ENCODE measurements around the gene SET. TPM values are rescaled to one million over a fixed set of nuclear protein-coding genes. Genes with fewer than 3 reads are reported as not detected.
A peak's percentile ranks its signal among the peaks of the same experiment; 100 is the strongest.
"Not testable (repeated sequence)": the region's sequence is repeated elsewhere in the genome, so short reads cannot be mapped to it uniquely, and the experiment has no call there.

Gene SET
- total RNA-seq (100 to 1,000 TPM; 180 to 210 (median 191) TPM), polyA plus RNA-seq (86.1 TPM)
- long read RNA-seq, donor 1, transcript SET-204 (8 exons, 2,850 nt) = minor isoform, 7 of 434 reads
- long read RNA-seq, donor 1, transcript SET-201 (8 exons, 2,915 nt) = major isoform, 371 of 434 reads
- long read RNA-seq, donor 1, partial matches to known transcripts = 42 of 434 reads
- long read RNA-seq, donor 1, other reads (novel, unspliced or antisense) = 14 of 434 reads
- long read RNA-seq, donor 2, transcript SET-201 (8 exons, 2,915 nt) = major isoform, 82 of 90 reads
- long read RNA-seq, donor 2, partial matches to known transcripts = 1 of 90 reads
- long read RNA-seq, donor 2, other reads (novel, unspliced or antisense) = 3 of 90 reads
- long read RNA-seq, donor 3, transcript SET-201 (8 exons, 2,915 nt) = major isoform, 20 of 69 reads
- long read RNA-seq, donor 3, transcript SET-204 (8 exons, 2,850 nt) = minor isoform, 10 of 69 reads
- long read RNA-seq, donor 3, partial matches to known transcripts = 5 of 69 reads
- long read RNA-seq, donor 3, other reads (novel, unspliced or antisense) = 34 of 69 reads
- long read RNA-seq, donor 4, transcript SET-201 (8 exons, 2,915 nt) = major isoform, 89 of 94 reads
- long read RNA-seq, donor 4, partial matches to known transcripts = 0 of 94 reads
- long read RNA-seq, donor 4, other reads (novel, unspliced or antisense) = 3 of 94 reads

GRCh38 chr9:128688501-128689292 lies at the start of gene SET:
SET (plus strand) TSS chr9:128689222; CDS start chr9:128689583, 361 bp downstream.
- H3K4me1 ChIP-seq (ENCODE audit: control insufficient read depth, insufficient read depth, low read length) = peaks cover 3% of the 10 kb centered on the region
- WGBS = 2% methylated on average over 93 of the region's 93 CpGs
- ATAC-seq (peak; percentile 95 to 97), DNase-seq (peak; percentile 97 to 99 (median 99))
- peak within 1 kb of the TSS; percentile 99 for H3K4me3 ChIP-seq (ENCODE audit: low read length)
- peak within 1 kb of the TSS; percentile 90 for H3K27ac ChIP-seq (ENCODE audit: low read length)
- no peaks in the 10 kb centered on the region for H3K9me3 ChIP-seq (ENCODE audit: control insufficient read depth, low read length)
- H3K27me3 ChIP-seq (ENCODE audit: control insufficient read depth, insufficient read depth) = no peaks in the 10 kb centered on the region
- intact Hi-C loops (cut with DNase I) = no loop called here

- ATAC-seq (no peak), DNase-seq (peak in 2 of 3 donors; percentile 40 to 48)
- Histone ChIP-seq H3K9me3 (ENCODE audit: control insufficient read depth, low read length) (no peaks in the 10 kb centered on the region), H3K27me3 (ENCODE audit: control insufficient read depth, insufficient read depth) (no peaks in the 10 kb centered on the region), H3K4me3 (ENCODE audit: low read length) (no peak overlapping the region), H3K27ac (ENCODE audit: low read length) (no peak overlapping the region), H3K4me1 (ENCODE audit: control insufficient read depth, insufficient read depth, low read length) (no peaks in the 10 kb centered on the region)
- intact Hi-C loops (cut with DNase I) = no loop called here
- 94% methylated on average over 18 of the region's 18 CpGs for WGBS
These were observed 48.4 kb upstream of the SET start for GRCh38 chr9:128640603-128641002.

GRCh38 chr9:128642675-128643245 lies 46.3 kb upstream of the SET start:
- Histone ChIP-seq H3K27ac (ENCODE audit: low read length) (no peak overlapping the region), H3K9me3 (ENCODE audit: control insufficient read depth, low read length) (no peaks in the 10 kb centered on the region), H3K4me3 (ENCODE audit: low read length) (no peak overlapping the region), H3K4me1 (ENCODE audit: control insufficient read depth, insufficient read depth, low read length) (no peaks in the 10 kb centered on the region), H3K27me3 (ENCODE audit: control insufficient read depth, insufficient read depth) (no peaks in the 10 kb centered on the region)
- WGBS = 76% methylated on average over 12 of the region's 12 CpGs
- peak in 2 of 3 donors; percentile 21 to 22 for DNase-seq
- intact Hi-C loops (cut with DNase I) = no loop called here
- no peak for ATAC-seq

GRCh38 chr9:128643519-128644300 lies 45.3 kb upstream of the SET start:
- WGBS = 72% methylated on average over 12 of the region's 12 CpGs
- H3K27me3 ChIP-seq (ENCODE audit: control insufficient read depth, insufficient read depth) = no peaks in the 10 kb centered on the region
- ATAC-seq = no peak
- H3K4me3 ChIP-seq (ENCODE audit: low read length) = no peak overlapping the region
- H3K4me1 ChIP-seq (ENCODE audit: control insufficient read depth, insufficient read depth, low read length) = no peaks in the 10 kb centered on the region
- no peaks in the 10 kb centered on the region for H3K9me3 ChIP-seq (ENCODE audit: control insufficient read depth, low read length)
- intact Hi-C loops (cut with DNase I) = no loop called here
- DNase-seq = peak in 2 of 3 donors; percentile 31
- no peak overlapping the region for H3K27ac ChIP-seq (ENCODE audit: low read length)

- 86% methylated on average over 9 of the region's 9 CpGs for whole genome bisulfite sequencing
- H3K27me3 ChIP-seq (ENCODE audit: control insufficient read depth, insufficient read depth); H3K4me1 ChIP-seq (ENCODE audit: control insufficient read depth, insufficient read depth, low read length); H3K9me3 ChIP-seq (ENCODE audit: control insufficient read depth, low read length); H3K27ac ChIP-seq (ENCODE audit: low read length); H3K4me3 ChIP-seq (ENCODE audit: low read length); intact Hi-C loops (cut with DNase I): not testable (repeated sequence)
- DNase-seq = peak; percentile 44 to 80 (median 70)
- ATAC-seq = peak; percentile 63 to 81
These were observed 40.8 kb upstream of the SET start for GRCh38 chr9:128648206-128648605.

GRCh38 chr9:128651798-128652197 lies 37.2 kb upstream of the SET start:
- H3K27me3 ChIP-seq (ENCODE audit: control insufficient read depth, insufficient read depth) = no peaks in the 10 kb centered on the region
- H3K9me3 ChIP-seq (ENCODE audit: control insufficient read depth, low read length) = no peaks in the 10 kb centered on the region
- WGBS = 98% methylated on average over 5 of the region's 5 CpGs
- intact Hi-C loops (cut with DNase I) = no loop called here
- no peak overlapping the region for H3K27ac ChIP-seq (ENCODE audit: low read length)
- H3K4me3 ChIP-seq (ENCODE audit: low read length) = no peak overlapping the region
- ATAC-seq (no peak), DNase-seq (peak in 1 of 3 donors; percentile 14)
- peaks cover 2% of the 10 kb centered on the region for H3K4me1 ChIP-seq (ENCODE audit: control insufficient read depth, insufficient read depth, low read length)

- no peak overlapping the region for H3K27ac ChIP-seq (ENCODE audit: low read length)
- no peaks in the 10 kb centered on the region for H3K27me3 ChIP-seq (ENCODE audit: control insufficient read depth, insufficient read depth)
- no peak overlapping the region for H3K4me3 ChIP-seq (ENCODE audit: low read length)
- no peaks in the 10 kb centered on the region for H3K9me3 ChIP-seq (ENCODE audit: control insufficient read depth, low read length)
- 95% methylated on average over 8 of the region's 8 CpGs for WGBS
- ATAC-seq = no peak
- intact Hi-C loops (cut with DNase I) = no loop called here
- peaks cover 2% of the 10 kb centered on the region for H3K4me1 ChIP-seq (ENCODE audit: control insufficient read depth, insufficient read depth, low read length)
- peak in 2 of 3 donors; percentile 1 to 27 for DNase-seq
These were observed 35.1 kb upstream of the SET start for GRCh38 chr9:128653908-128654307.

GRCh38 chr9:128654481-128654880 lies 34.5 kb upstream of the SET start:
- H3K27me3 ChIP-seq (ENCODE audit: control insufficient read depth, insufficient read depth) = no peaks in the 10 kb centered on the region
- peaks cover 2% of the 10 kb centered on the region for H3K4me1 ChIP-seq (ENCODE audit: control insufficient read depth, insufficient read depth, low read length)
- intact Hi-C loops (cut with DNase I) = no loop called here
- DNase-seq = peak in 2 of 3 donors; percentile 3 to 6
- no peak overlapping the region for H3K4me3 ChIP-seq (ENCODE audit: low read length)
- no peaks in the 10 kb centered on the region for H3K9me3 ChIP-seq (ENCODE audit: control insufficient read depth, low read length)
- no peak for ATAC-seq
- WGBS = 93% methylated on average over 1 of the region's 1 CpG
- no peak overlapping the region for H3K27ac ChIP-seq (ENCODE audit: low read length)

- Histone ChIP-seq H3K4me3 (ENCODE audit: low read length) (peak within 1 kb of the TSS; percentile 87), H3K4me1 (ENCODE audit: control insufficient read depth, insufficient read depth, low read length) (peaks cover 2% of the 10 kb centered on the region), H3K9me3 (ENCODE audit: control insufficient read depth, low read length) (no peaks in the 10 kb centered on the region), H3K27ac (ENCODE audit: low read length) (peak within 1 kb of the TSS; percentile 98), H3K27me3 (ENCODE audit: control insufficient read depth, insufficient read depth) (no peaks in the 10 kb centered on the region)
- ATAC-seq (peak; percentile 99), DNase-seq (peak; percentile 99)
- intact Hi-C loops (cut with DNase I) = no loop called here
- under 1% methylated on average over 86 of the region's 86 CpGs for WGBS
These were observed 32.3 kb upstream of the SET start, which contains the start of gene DYNC2I2 for GRCh38 chr9:128656416-128657343. DYNC2I2 (minus strand) TSS chr9:128656847; CDS start chr9:128656726, 121 bp downstream.
